HepG2 (cell line): ENCODE results near the gene PLEKHA6. TPM values are rescaled to one million over a fixed set of nuclear protein-coding genes. Genes with fewer than 3 reads are reported as not detected.

ENCODE experiments used
- CHD2 ChIP-seq: IDR thresholded peaks from 2 replicates; pipeline ENCODE4 v1.6.1; 2011; ENCODE audit warnings: low read depth, low read length, improper control_type of control experiment
- CTCF ChIP-seq: sonication (generic); formaldehyde crosslinking; IDR thresholded peaks from 2 replicates; pipeline ENCODE4 v1.5.0; 2020; ENCODE audit warnings: mild to moderate bottlenecking, missing genetic modification reagents, moderate library complexity
- ELF3 ChIP-seq: IDR thresholded peaks from 2 replicates; pipeline ENCODE4 v1.6.1; 2016; ENCODE audit warnings: missing genetic modification reagents, missing compliant biosample characterization
- FOXC1 ChIP-seq: sonication (generic); formaldehyde crosslinking; IDR thresholded peaks from 2 replicates; pipeline ENCODE4 v1.8.0; 2022; ENCODE audit warnings: mild to moderate bottlenecking, missing genetic modification reagents, borderline replicate concordance
- FOXJ3 ChIP-seq: sonication (generic); formaldehyde crosslinking; IDR thresholded peaks from 2 replicates; pipeline ENCODE4 v1.4.0; 2020; ENCODE audit warnings: missing genetic modification reagents, mild to moderate bottlenecking, borderline replicate concordance
- FOXK2 ChIP-seq: fragments of 450-650 bp; IDR thresholded peaks from 2 replicates; pipeline ENCODE4 v1.6.1; 2016
- KDM1A ChIP-seq: IDR thresholded peaks from 2 replicates; pipeline ENCODE4 v1.6.1; 2016; ENCODE audit warnings: missing compliant biosample characterization
- LCORL ChIP-seq, 2 experiments: fragments of 450-650 bp in 1 of 2; sonication (generic) in 1 of 2; formaldehyde crosslinking in 1 of 2; IDR thresholded peaks; 2 replicates each; pipeline versions ENCODE4 v1.5.0 to v1.6.1; 2017 to 2020; ENCODE audit warnings: antibody characterized with exemption in 1 of 2, missing genetic modification reagents in 1 of 2
- MEF2D ChIP-seq: sonication (generic); formaldehyde crosslinking; IDR thresholded peaks from 2 replicates; pipeline ENCODE4 v1.5.1; 2020; ENCODE audit warnings: mild to moderate bottlenecking, missing genetic modification reagents
- MXI1 ChIP-seq: IDR thresholded peaks from 3 replicates; pipeline ENCODE4 v1.6.1; 2012; ENCODE audit warnings: low read depth, low read length, inconsistent platforms, borderline replicate concordance
- PHF8 ChIP-seq: sonication (generic); formaldehyde crosslinking; IDR thresholded peaks from 2 replicates; pipeline ENCODE4 v1.5.0; 2020; ENCODE audit warnings: missing genetic modification reagents
- POLR2AphosphoS5 ChIP-seq: IDR thresholded peaks from 2 replicates; pipeline ENCODE4 v1.6.1; 2012; ENCODE audit warnings: low read depth, low read length
- SAP130 ChIP-seq: IDR thresholded peaks from 2 replicates; pipeline ENCODE4 v1.6.1; 2016; ENCODE audit warnings: low read depth
- SOX6 ChIP-seq, 2 experiments: fragments of 450-650 bp in 1 of 2; sonication (generic) in 1 of 2; formaldehyde crosslinking in 1 of 2; IDR thresholded peaks; 2 replicates each; pipeline versions ENCODE4 v1.4.0 to v1.6.1; 2017 to 2020; ENCODE audit warnings: antibody characterized with exemption in 1 of 2, mild to moderate bottlenecking in 1 of 2, missing genetic modification reagents in 1 of 2
- TBX2 ChIP-seq: sonication (generic); formaldehyde crosslinking; IDR thresholded peaks from 2 replicates; pipeline ENCODE4 v1.5.0; 2020; ENCODE audit warnings: missing genetic modification reagents, mild to moderate bottlenecking, borderline replicate concordance
- THAP11 ChIP-seq: IDR thresholded peaks from 2 replicates; pipeline ENCODE4 v1.6.1; 2016; ENCODE audit warnings: missing biosample characterization, missing genetic modification reagents
- ZMYM4 ChIP-seq: sonication (generic); formaldehyde crosslinking; IDR thresholded peaks from 2 replicates; pipeline ENCODE4 v1.8.1; 2023; ENCODE audit warnings: mild to moderate bottlenecking, missing genetic modification reagents
- ZNF331 ChIP-seq: sonication (generic); formaldehyde crosslinking; IDR thresholded peaks from 2 replicates; pipeline ENCODE4 v1.4.0; 2020; ENCODE audit warnings: missing genetic modification reagents
- ZNF350 ChIP-seq: sonication (generic); formaldehyde crosslinking; IDR thresholded peaks from 2 replicates; pipeline ENCODE4 v1.4.0; 2020; ENCODE audit warnings: mild to moderate bottlenecking, low read depth, missing genetic modification reagents, borderline replicate concordance
- ZNF770 ChIP-seq: sonication (generic); formaldehyde crosslinking; IDR thresholded peaks from 2 replicates; pipeline ENCODE4 v1.5.0; 2020; ENCODE audit warnings: mild to moderate bottlenecking, missing genetic modification reagents
- polyA plus RNA-seq, 8 experiments: library from polyadenylated mRNA; depleted of rRNA in 3 of 8; stranded (reverse) in 7 of 8; unstranded in 1 of 8; fragments of >200 nt; fragmentation: Illumina TruSeq in 4 of 8; extraction: Trizol in 4 of 8; gene quantifications; 2 replicates each; pipeline versions ENCODE4 v1.2.1 to v1.2.3, GENCODE V29; 2011 to 2016; ENCODE audit warnings: low read depth in 4 of 8, missing spikeins in 1 of 8, mixed read lengths in 1 of 8; ENCODE audit not compliant: insufficient read depth in 1 of 8
- total RNA-seq, 5 experiments: library from RNA; depleted of rRNA; stranded (reverse); fragments of >200 nt; fragmentation: Illumina TruSeq; extraction: Trizol; gene quantifications; 2 replicates each; pipeline ENCODE4 v1.2.3, GENCODE V29; 2016; ENCODE audit warnings: low read depth in 1 of 5
- TF ChIP-seq, protein P1 (sequence below): IDR thresholded peaks from 2 replicates; pipeline ENCODE4 v1.6.1; 2012; ENCODE audit warnings: low read depth, low read length, improper control_type of control experiment
- TF ChIP-seq, protein P2 (sequence below): sonication (generic); formaldehyde crosslinking; IDR thresholded peaks from 2 replicates; pipeline ENCODE4 v1.4.0; 2020; ENCODE audit warnings: missing genetic modification reagents

PLEKHA6 gene
- total and polyA plus RNA-seq, 2 of the 13 experiments (the other 11 are each of a cell fraction or from before 2014, with no cell fraction given): 5.3 to 11.4 TPM

DNA sequence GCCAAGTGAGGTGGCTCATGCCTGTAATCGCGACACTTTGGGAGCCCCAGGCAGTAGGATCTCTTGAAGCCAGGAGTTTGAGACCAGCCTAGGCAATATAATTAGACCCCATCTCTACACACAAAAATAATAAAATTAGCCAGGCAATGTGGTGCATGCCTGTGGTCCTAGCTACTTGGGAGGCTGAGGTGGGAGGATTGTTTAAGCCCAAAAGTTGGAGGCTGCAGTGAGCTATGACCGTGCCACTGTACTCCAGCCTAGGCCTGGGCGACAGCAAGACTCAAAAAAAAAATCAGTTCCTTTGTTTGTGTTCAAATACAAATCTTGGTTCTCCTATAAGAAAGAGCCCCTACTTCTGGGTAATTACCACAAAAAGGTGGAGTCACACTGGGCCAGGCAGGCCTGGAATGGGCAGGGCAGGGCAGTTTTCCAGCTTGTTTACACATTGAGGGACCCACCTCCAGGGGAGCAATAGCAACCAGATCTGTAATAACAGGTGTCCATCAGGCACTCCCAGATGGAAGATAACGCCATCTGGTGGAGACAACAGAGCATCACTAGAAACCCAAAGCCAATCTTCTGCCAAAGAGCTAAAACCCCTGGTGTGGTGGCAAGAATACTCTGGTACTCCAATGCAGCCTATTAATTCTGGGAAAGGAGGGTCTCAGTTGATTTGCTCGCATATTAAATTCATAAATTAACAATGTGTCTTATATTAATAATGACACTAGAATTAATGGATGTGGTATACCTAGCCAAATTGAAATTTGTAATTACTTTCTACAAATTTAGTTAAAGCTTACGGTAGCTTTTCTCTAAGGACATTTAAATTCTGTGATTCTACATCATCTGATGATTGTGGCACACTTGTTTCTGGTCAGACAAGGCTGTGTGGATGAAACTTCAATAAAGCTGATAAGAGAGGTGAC is 38.7 kb upstream of the PLEKHA6 start (continued):
- TF ChIP-seq PHF8 (CRISPR knock-in tag) (0 out of 2 replicates have a peak, but pooled peaks have one; percentile 28), SOX6 (IDR thresholded peaks at IDR 0.05) (no peak), SOX6 (CRISPR knock-in tag; IDR thresholded peaks at IDR 0.05) (peak; percentile 25), MEF2D (CRISPR knock-in tag) (no peak; the same call in 1 of the 2 replicates), POLR2AphosphoS5 (no peak), SAP130 (CRISPR knock-in tag) (peak; percentile 77), TBX2 (CRISPR knock-in tag) (peak; percentile 64; the same call in 1 of the 2 replicates), ZNF350 (CRISPR knock-in tag) (no peak), FOXJ3 (CRISPR knock-in tag) (peak; percentile 51; the same call in 1 of the 2 replicates), CTCF (peak; percentile 87), THAP11 (CRISPR knock-in tag) (peak; percentile 47; the same call in 1 of the 2 replicates), MXI1 (peak; percentile 64; the same call in 1 of the 3 replicates), FOXK2 (peak; percentile 93), ZNF770 (CRISPR knock-in tag) (peak; percentile 96), ZMYM4 (CRISPR knock-in tag) (peak; percentile 54; the same call in 1 of the 2 replicates), KDM1A (CRISPR knock-in tag) (peak; percentile 19; the same call in 1 of the 2 replicates), CHD2 (no peak), LCORL (IDR thresholded peaks at IDR 0.05) (no peak), LCORL (CRISPR knock-in tag; IDR thresholded peaks at IDR 0.05) (peak; percentile 63), FOXC1 (CRISPR knock-in tag) (no peak), ELF3 (CRISPR knock-in tag) (peak; percentile 41; the same call in 1 of the 2 replicates), ZNF331 (CRISPR knock-in tag) (peak; percentile 74; the same call in 1 of the 2 replicates)
- TF ChIP-seq, protein P1, sequence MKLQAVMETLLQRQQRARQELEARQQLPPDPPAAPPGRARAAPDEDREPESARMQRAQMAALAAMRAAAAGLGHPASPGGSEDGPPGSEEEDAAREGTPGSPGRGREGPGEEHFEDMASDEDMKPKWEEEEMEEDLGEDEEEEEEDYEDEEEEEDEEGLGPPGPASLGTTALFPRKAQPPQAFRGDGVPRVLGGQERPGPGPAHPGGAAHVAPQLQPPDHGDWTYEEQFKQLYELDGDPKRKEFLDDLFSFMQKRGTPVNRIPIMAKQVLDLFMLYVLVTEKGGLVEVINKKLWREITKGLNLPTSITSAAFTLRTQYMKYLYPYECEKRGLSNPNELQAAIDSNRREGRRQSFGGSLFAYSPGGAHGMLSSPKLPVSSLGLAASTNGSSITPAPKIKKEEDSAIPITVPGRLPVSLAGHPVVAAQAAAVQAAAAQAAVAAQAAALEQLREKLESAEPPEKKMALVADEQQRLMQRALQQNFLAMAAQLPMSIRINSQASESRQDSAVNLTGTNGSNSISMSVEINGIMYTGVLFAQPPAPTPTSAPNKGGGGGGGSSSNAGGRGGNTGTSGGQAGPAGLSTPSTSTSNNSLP: peak; percentile 83; the same call in 1 of the 2 replicates
- TF ChIP-seq, protein P2, sequence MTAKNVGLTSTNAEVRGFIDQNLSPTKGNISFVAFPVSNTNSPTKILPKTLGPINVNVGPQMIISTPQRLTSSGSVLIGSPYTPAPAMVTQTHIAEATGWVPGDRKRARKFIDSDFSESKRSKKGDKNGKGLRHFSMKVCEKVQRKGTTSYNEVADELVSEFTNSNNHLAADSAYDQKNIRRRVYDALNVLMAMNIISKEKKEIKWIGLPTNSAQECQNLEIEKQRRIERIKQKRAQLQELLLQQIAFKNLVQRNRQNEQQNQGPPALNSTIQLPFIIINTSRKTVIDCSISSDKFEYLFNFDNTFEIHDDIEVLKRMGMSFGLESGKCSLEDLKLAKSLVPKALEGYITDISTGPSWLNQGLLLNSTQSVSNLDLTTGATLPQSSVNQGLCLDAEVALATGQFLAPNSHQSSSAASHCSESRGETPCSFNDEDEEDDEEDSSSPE (CRISPR knock-in tag): no peak
